MG63 (cell line): ENCODE data around the gene SSX5. TPM values are rescaled to one million over a fixed set of nuclear protein-coding genes. Genes with fewer than 3 reads are reported as not detected.
"Not testable (repeated sequence)": the region's sequence is repeated elsewhere in the genome, so short reads cannot be mapped to it uniquely, and the experiment has no call there.

Experiments used
- DNase-seq: peaks from one replicate; pipeline ENCODE4 v3.0.0-alpha.2; 2020
- H3K27me3 ChIP-seq: fragments of 250-450 bp; sonication (Bioruptor Pico); 2 replicates; pipeline ENCODE4 v1.5.1; 2020; ENCODE audit warnings: mild to moderate bottlenecking, moderate library complexity
- H3K36me3 ChIP-seq: fragments of 250-450 bp; sonication (Bioruptor Pico); 2 replicates; pipeline ENCODE4 v1.5.1; 2020; ENCODE audit warnings: mild to moderate bottlenecking, moderate library complexity
- H3K4me3 ChIP-seq: fragments of 250-450 bp; sonication (Bioruptor Pico); 2 replicates; pipeline ENCODE4 v1.5.1; 2020; ENCODE audit warnings: mild to moderate bottlenecking, moderate library complexity
- H3K9me3 ChIP-seq: fragments of 250-450 bp; sonication (Bioruptor Pico); 2 replicates; pipeline ENCODE4 v1.5.1; 2020; ENCODE audit warnings: mild to moderate bottlenecking, moderate library complexity
- total RNA-seq: library from RNA; depleted of rRNA; stranded (reverse); fragments of >200 nt; shearing (Covaris generic); gene quantifications from 2 replicates; pipeline ENCODE4 v1.2.3, GENCODE V29; 2014; ENCODE audit warnings: low replicate concordance; rRNA removed

The SSX5 gene
- not detected in 2 replicates for total RNA-seq

GRCh38 chrX:48196745-48197201, at the start of gene SSX5:
Gene SSX5 (minus strand): TSS chrX:48196795. CDS start chrX:48195358, 1,437 bp downstream.
- Histone ChIP-seq H3K36me3 (no peaks in the 10 kb centered on the region), H3K9me3 (no peaks in the 10 kb centered on the region), H3K4me3 (no peak within 1 kb of the TSS), H3K27me3 (no peaks in the 10 kb centered on the region)
- DNase-seq = no peak

DNA sequence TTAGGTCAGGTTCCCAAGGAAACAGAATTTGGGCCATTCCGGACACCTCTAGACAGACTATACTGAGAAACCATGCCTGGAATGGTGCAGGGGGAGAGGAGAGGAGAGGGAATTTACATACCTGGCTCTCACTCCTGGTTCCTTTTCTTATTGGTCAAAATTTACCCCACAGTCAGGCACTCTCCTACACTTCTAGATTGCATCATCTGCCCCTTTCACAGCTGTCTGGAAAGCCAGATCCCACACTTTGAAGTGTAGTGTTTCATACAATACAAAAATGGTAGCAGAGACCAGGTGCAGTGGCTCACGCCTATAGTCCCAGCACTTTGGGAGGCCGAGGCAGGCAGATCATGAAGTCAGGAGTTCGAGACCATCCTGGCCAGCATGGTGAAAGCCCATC, 27.6 kb upstream of the SSX5 start:
- H3K27me3 ChIP-seq, H3K4me3 ChIP-seq, H3K36me3 ChIP-seq, DNase-seq, H3K9me3 ChIP-seq: not testable (repeated sequence)

DNA sequence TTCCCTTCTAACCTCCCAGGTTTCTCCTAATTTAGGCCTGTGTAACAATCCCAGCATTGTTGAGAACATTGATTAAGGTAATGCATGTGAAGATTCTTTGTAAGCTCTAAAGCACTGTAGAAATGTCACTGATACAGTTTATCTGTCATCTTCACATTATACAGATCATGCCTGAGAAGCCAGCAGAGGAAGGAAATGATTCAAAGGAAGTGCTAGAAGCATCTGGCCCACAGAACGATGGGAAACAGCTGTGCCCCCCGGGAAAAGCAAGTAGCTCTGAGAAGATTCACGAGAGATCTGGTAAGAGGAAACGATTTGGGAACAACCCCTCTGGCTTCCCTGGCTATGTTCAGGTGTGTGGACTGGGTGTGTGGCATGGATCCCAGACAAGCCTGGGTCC, 17.7 kb upstream of the SSX5 start:
- H3K4me3 ChIP-seq, DNase-seq, H3K36me3 ChIP-seq, H3K9me3 ChIP-seq, H3K27me3 ChIP-seq: not testable (repeated sequence)

DNA sequence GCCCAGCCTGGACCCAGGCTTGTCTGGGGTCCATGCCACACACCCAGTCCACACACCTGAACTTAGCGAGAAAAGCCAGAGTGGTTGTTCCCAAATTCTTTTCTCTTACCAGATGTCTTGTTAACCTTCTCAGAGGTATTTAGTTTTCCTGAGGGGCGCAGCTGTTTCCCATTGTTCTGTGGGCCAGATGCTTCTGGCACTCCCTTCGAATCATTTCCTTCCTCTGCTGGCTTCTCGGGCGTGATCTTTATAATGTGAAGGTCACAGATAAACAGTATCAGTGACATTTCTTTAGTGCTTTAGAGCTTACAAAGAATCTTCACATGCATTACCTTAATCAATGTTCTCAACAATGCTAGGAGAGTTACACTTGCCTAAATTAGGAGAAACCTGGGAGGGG, 6.6 kb downstream of the SSX5 start:
- not testable (repeated sequence) for H3K27me3 ChIP-seq, DNase-seq, H3K4me3 ChIP-seq

DNA sequence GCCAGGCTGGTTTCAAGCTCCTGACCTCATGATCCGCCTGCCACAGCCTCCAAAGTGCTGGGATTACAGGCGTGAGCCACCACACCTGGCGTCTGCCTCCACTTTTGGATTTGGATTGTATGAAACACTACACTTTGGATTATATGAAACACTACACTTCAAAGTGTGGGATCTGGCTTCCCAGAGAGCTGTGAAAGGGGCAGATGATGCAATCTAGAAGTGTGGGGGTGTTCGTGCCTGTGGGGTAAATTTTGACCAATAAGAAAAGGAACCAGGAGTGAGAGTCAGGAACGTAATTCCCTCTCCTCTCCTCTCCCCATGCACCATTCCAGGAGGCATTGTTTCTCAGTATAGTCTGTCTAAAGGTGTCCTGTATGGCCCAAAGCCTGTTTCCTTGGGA, 14.7 kb downstream of the SSX5 start:
- H3K4me3 ChIP-seq, H3K36me3 ChIP-seq, H3K9me3 ChIP-seq, H3K27me3 ChIP-seq, DNase-seq: not testable (repeated sequence)

More for the DNA sequence above, 6.6 kb downstream of the SSX5 start:
- not testable (repeated sequence) for H3K36me3 ChIP-seq, H3K9me3 ChIP-seq

DNA sequence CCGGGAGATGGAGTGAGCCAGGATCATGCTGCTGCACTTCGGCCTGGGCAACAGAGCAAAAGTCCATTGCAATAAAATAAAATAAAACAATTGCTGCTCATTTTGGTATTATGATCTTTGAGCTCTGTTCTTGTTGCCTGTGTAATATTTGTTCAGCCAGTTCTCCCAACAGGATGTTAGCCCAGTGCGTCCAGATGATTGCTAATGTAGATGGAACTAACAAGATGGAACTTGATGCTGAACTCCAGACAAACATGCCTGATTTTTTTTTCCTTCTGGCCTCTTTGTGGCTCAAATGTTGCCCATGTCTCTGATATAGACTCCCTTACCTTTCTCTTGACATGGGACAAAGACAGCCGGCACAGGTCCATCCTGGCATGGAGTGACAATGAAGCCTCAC, 15.8 kb downstream of the SSX5 start:
- Histone ChIP-seq H3K4me3 (no peak overlapping the region), H3K9me3 (no peaks in the 10 kb centered on the region), H3K27me3 (no peaks in the 10 kb centered on the region), H3K36me3 (no peaks in the 10 kb centered on the region)
- no peak for DNase-seq

DNA sequence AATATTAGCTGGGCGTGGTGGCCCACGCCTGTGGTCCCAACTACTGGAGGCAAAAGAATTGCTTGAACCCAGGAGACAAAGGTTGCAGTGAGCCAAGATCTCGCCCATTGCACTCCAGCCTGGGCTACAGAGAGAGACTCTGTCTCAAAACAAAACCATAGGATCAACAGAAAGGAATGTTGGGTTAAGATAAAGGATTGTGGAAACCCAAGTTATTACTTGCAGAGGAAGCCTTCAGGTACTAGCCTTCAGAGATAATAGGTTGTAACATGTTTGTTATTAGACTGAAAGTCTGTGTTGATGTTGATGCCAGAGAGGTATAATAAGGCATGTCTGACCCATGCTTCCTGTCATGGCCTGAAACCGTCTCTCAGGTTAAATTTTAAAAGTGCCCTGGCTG, 16.9 kb downstream of the SSX5 start:
- no peak overlapping the region for H3K4me3 ChIP-seq
- DNase-seq = no peak

DNA sequence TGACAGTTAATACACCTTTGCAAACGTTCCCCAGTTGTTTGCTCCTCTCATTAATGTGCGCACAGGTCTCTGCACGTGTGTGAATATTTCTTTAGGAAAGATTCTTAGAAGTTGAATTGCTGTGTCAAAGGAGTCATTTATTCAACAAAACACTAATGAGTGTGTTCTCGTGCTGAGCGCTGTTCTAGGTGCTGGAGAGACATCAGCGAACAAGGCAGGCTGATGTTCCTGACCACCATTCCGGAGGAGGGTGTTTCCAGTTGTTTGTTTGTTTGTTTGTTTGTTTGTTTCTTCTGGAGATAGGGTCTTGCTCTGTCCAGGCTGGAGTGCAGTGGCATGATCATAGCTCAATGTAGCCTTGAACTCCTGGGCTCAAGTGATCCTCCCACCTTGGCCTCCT, 30.3 kb downstream of the SSX5 start:
- not testable (repeated sequence) for H3K36me3 ChIP-seq, H3K27me3 ChIP-seq, H3K4me3 ChIP-seq

More for the DNA sequence above, 16.9 kb downstream of the SSX5 start:
- H3K27me3 ChIP-seq = no peaks in the 10 kb centered on the region
- H3K36me3 ChIP-seq = no peaks in the 10 kb centered on the region
- no peaks in the 10 kb centered on the region for H3K9me3 ChIP-seq

DNA sequence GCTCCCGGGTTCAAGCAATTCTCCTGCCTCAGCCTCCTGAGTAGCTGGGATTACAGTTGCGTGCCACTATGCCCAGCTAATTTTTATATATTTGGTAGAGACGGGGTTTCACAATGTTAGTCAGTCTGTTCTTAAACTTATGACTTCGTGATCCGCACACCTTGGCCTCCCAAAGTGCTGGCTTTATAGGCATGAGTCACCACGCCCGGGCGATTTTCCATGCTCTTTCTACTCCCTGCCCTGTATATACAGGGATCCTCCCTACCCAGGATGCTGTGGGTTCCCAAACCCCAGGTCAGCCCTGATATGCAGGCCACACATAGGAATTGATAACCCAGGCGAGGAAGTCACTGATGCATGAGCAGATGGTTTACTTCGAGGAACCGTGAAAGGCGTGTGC, 31.4 kb downstream of the SSX5 start:
- H3K27me3 ChIP-seq = no peaks in the 10 kb centered on the region
- DNase-seq = peak; percentile 56
- H3K36me3 ChIP-seq = no peaks in the 10 kb centered on the region
- no peaks in the 10 kb centered on the region for H3K9me3 ChIP-seq
- no peak overlapping the region for H3K4me3 ChIP-seq

More for the DNA sequence above, 30.3 kb downstream of the SSX5 start:
- H3K9me3 ChIP-seq, DNase-seq: not testable (repeated sequence)

DNA sequence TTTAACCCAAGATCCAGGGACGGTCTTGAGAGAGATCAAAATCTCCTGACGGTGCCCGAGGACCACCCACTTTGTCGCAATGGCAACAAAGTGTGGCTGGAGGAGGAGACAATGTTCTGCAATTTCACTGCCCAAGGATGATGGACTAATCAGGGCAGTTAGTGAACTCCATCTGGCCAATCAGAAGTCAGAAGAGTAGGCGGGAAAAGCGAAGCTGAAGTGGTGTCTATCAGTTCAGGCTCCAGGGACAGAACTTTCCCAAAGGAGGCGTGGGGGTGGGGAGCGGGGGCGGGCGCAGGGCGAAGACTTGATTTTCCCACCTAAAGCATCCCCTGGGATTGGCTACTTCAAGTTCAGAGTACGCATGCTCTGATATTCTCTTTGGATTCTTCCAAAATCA, 40.6 kb downstream of the SSX5 start:
- no peak overlapping the region for H3K4me3 ChIP-seq
- H3K27me3 ChIP-seq = no peaks in the 10 kb centered on the region
- no peak for DNase-seq

DNA sequence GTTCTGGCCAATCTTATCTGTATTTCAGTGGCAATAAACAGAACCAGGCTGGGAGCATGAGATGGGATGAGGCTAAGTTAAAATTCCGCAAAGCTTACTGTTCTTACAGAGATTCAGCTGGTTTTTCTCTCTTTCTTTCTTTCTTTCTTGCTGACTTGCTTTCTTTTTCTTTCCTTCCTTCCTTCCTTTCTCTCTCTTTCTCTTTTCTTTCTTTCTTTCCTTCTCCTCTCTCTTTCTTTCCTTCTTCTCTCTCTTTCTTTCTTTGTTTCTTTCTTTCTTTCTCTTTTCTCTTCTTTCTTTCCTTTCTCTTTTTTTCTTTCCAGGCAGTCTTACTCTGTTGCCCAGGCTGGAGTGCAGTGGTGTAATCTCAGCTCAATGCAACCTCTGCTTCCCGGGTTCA, 41.8 kb downstream of the SSX5 start:
- DNase-seq = no peak
- H3K4me3 ChIP-seq = no peak overlapping the region
- H3K27me3 ChIP-seq = no peaks in the 10 kb centered on the region
- H3K9me3 ChIP-seq = no peaks in the 10 kb centered on the region
- no peaks in the 10 kb centered on the region for H3K36me3 ChIP-seq

More for the DNA sequence above, 40.6 kb downstream of the SSX5 start:
- Histone ChIP-seq H3K9me3 (no peaks in the 10 kb centered on the region), H3K36me3 (no peaks in the 10 kb centered on the region)

DNA sequence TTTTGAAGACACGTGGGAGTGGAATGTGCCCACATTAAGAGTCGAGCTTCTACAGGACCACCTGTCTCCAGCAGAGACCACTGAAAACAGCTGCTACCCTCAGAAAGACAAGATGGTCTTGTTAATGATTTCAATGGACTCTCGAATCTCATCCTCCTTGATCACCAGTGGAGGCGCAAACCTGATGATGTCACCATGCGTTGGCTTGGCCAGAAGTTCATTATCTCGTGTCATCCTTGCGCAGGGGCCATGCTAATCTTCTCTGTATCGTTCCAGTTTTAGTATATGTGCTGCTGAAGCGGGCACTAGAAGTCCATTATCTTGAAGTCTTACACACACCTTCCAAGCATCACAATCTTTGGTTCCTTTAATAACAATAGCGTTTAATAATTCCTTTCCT, 42.8 kb downstream of the SSX5 start:
- DNase-seq = no peak
- Histone ChIP-seq H3K27me3 (no peaks in the 10 kb centered on the region), H3K9me3 (no peaks in the 10 kb centered on the region), H3K4me3 (no peak overlapping the region), H3K36me3 (no peaks in the 10 kb centered on the region)

- H3K4me3 ChIP-seq, H3K9me3 ChIP-seq, DNase-seq, H3K36me3 ChIP-seq, H3K27me3 ChIP-seq: not testable (repeated sequence)
These were observed 53.9 kb downstream of the SSX5 start for GRCh38 chrX:48142697-48143096.

DNA sequence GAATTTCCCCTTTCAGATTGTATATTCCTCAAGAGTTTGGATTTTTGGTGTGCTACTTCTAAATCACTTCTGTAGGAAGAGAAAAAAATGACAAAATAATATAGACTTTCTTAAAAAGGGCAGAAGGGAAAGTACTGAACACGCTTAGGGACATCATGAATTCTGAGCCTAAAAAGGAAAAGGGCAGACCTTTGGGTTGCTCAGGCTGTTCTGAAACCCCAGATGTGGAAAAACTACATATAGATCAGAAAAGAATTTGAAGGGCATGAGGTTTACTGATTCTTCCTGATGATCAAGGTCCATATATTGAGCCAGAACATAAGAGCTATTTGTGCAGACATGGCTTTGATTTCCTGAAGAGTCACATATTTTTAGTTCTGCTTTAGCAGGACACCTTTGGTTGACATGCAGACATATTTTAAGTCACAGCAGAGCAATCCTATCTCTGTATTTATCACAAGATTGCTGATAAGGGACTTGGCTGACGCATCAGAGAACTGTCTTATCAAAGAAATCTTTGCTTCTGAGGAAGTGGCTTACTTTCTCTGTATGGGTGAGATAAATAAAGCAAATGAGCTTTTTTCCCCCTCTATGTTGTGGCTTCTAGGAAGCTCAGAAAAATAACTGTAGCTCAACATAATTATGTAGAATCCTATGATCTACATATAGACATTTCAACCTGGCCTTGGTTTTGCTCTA, 54.6 kb downstream of the SSX5 start:
- not testable (repeated sequence) for DNase-seq, H3K36me3 ChIP-seq, H3K27me3 ChIP-seq, H3K9me3 ChIP-seq, H3K4me3 ChIP-seq

- H3K27me3 ChIP-seq, H3K36me3 ChIP-seq: not testable (repeated sequence)
These were observed 57.5 kb downstream of the SSX5 start for GRCh38 chrX:48139076-48139475.

More at GRCh38 chrX:48139076-48139475, 57.5 kb downstream of the SSX5 start:
- H3K9me3 ChIP-seq, H3K4me3 ChIP-seq, DNase-seq: not testable (repeated sequence)
